ENCODE measurements around the gene SIGLEC7.

Gene SIGLEC7

GRCh38 chr19:51185069-51185867, 43.2 kb downstream of the SIGLEC7 start:
- no peak for DNase-seq (ENCODE audit: low read depth in 2 of 2)
- no peak for TF ChIP-seq CTCF (IDR thresholded peaks at IDR 0.05; ENCODE audit: low read depth, low read length)
- no peak overlapping the region for H3K4me3 ChIP-seq (replicated peaks in 1 of 2; ENCODE audit: low read depth in 2 of 2, low read length in 2 of 2)

- no peak for TF ChIP-seq CTCF (IDR thresholded peaks at IDR 0.05; ENCODE audit: low read depth, low read length)
- no peak overlapping the region for H3K4me3 ChIP-seq (replicated peaks in 1 of 2; ENCODE audit: low read depth in 2 of 2, low read length in 2 of 2)
- no peak for DNase-seq (ENCODE audit: low read depth in 2 of 2)
These were observed 43.7 kb downstream of the SIGLEC7 start for GRCh38 chr19:51185868-51186215.

- H3K4me3 ChIP-seq (replicated peaks in 1 of 2; ENCODE audit: low read depth in 2 of 2, low read length in 2 of 2) = no peak overlapping the region
- no peak for TF ChIP-seq CTCF (IDR thresholded peaks at IDR 0.05; ENCODE audit: low read depth, low read length)
- no peak for DNase-seq (ENCODE audit: low read depth in 2 of 2)
These were observed 44.2 kb downstream of the SIGLEC7 start for GRCh38 chr19:51186323-51186722.

GRCh38 chr19:51187395-51188226, 45.5 kb downstream of the SIGLEC7 start:
- no peak overlapping the region for H3K4me3 ChIP-seq (replicated peaks in 1 of 2; ENCODE audit: low read depth in 2 of 2, low read length in 2 of 2)
- no peak for DNase-seq (ENCODE audit: low read depth in 2 of 2)
- TF ChIP-seq CTCF (IDR thresholded peaks at IDR 0.05; ENCODE audit: low read depth, low read length) = no peak

- no peak for TF ChIP-seq CTCF (IDR thresholded peaks at IDR 0.05; ENCODE audit: low read depth, low read length)
- no peak overlapping the region for H3K4me3 ChIP-seq (replicated peaks in 1 of 2; ENCODE audit: low read depth in 2 of 2, low read length in 2 of 2)
- no peak for DNase-seq (ENCODE audit: low read depth in 2 of 2)
These were observed 46.1 kb downstream of the SIGLEC7 start for GRCh38 chr19:51188227-51188559.

- no peak overlapping the region for H3K4me3 ChIP-seq (replicated peaks in 1 of 2; ENCODE audit: low read depth in 2 of 2, low read length in 2 of 2)
- no peak for TF ChIP-seq CTCF (IDR thresholded peaks at IDR 0.05; ENCODE audit: low read depth, low read length)
- DNase-seq (ENCODE audit: low read depth in 2 of 2) = no peak
These were observed 50.6 kb downstream of the SIGLEC7 start for GRCh38 chr19:51192689-51193088.

Data from cardiac fibroblast (primary cell).